CD4-positive, alpha-beta T cell treated with Interferon alpha-2 for 1 hour (primary cell): ENCODE data around the gene SPANXN5.
"Not testable (repeated sequence)": the region's sequence is repeated elsewhere in the genome, so short reads cannot be mapped to it uniquely, and the experiment has no call there.

Source experiments
- DNase-seq, 2 donors: peaks; one replicate each; pipeline ENCODE4 v3.0.0-alpha.2; 2020 to 2022

SPANXN5 gene

GRCh38 chrX:52797327-52797726, at the start of gene SPANXN5:
Gene SPANXN5, minus strand, starts transcription at chrX:52797427. Its CDS starts 79 bp downstream, at chrX:52797348.
- not testable (repeated sequence) for DNase-seq

GRCh38 chrX:52843619-52844018, 46.4 kb upstream of the SPANXN5 start:
- DNase-seq: not testable (repeated sequence)

GRCh38 chrX:52839137-52839536, 41.9 kb upstream of the SPANXN5 start:
- no peak for DNase-seq

- no peak for DNase-seq
Observed at GRCh38 chrX:52830551-52830950, 33.3 kb upstream of the SPANXN5 start.

GRCh38 chrX:52824608-52825007, 27.4 kb upstream of the SPANXN5 start:
- DNase-seq: no peak

GRCh38 chrX:52821079-52821760, 24.0 kb upstream of the SPANXN5 start:
- no peak for DNase-seq

- DNase-seq: no peak
Observed at GRCh38 chrX:52819788-52820187, 22.6 kb upstream of the SPANXN5 start.

GRCh38 chrX:52811065-52811625, 13.9 kb upstream of the SPANXN5 start, which contains the start of gene XAGE5:
Gene XAGE5, plus strand, starts transcription at chrX:52811287. Its CDS starts 1,280 bp downstream, at chrX:52812567.
- no peak for DNase-seq

GRCh38 chrX:52804876-52805275, 7.6 kb upstream of the SPANXN5 start:
- not testable (repeated sequence) for DNase-seq

- DNase-seq: not testable (repeated sequence)
Observed at GRCh38 chrX:52773504-52773903, 23.7 kb downstream of the SPANXN5 start.

GRCh38 chrX:52765983-52766382, 31.2 kb downstream of the SPANXN5 start:
- not testable (repeated sequence) for DNase-seq

- not testable (repeated sequence) for DNase-seq
Observed at GRCh38 chrX:52750952-52751351, 46.3 kb downstream of the SPANXN5 start, which contains the start of gene SSX2B. Gene SSX2B, plus strand, starts transcription at chrX:52751252. Its CDS starts 1,429 bp downstream, at chrX:52752681.
